IMR-90 (cell line): Measurements from ENCODE around the gene ERBB4. TPM values are rescaled to one million over a fixed set of nuclear protein-coding genes. Genes with fewer than 3 reads are reported as not detected.

ENCODE experiments used
- ATAC-seq: fragments of 200-7000 bp; cut with Tn5 transposase; 2 replicates; pipeline ENCODE4 v1.9.1; 2020; ENCODE audit warnings: low read depth, mild to moderate bottlenecking, moderate library complexity
- BruUV-seq: library from RNA; stranded (reverse); fragments of 400-500 nt; replicated peaks from 2 replicates; lab custom pipeline; 2021; lab: Mats Ljungman, UMichigan
- CTCF ChIA-PET: fragments of 300-600 bp; formaldehyde crosslinking; extraction: SDS; loops from one replicate; lab custom pipeline; 2021; ENCODE audit warnings: antibody characterized with exemption; lab: Yijun Ruan, JAX
- POLR2A ChIA-PET: fragments of 300-600 bp; sonication (Branson Sonifier 250); formaldehyde crosslinking; loops from one replicate; lab custom pipeline; 2022; ENCODE audit warnings: antibody characterized with exemption; ENCODE audit not compliant: unreplicated experiment; lab: Charles Lee
- DNase-seq: peaks from one replicate; pipeline ENCODE4 v3.0.0; 2013
- H2AFZ ChIP-seq: replicated peaks from 2 replicates; pipeline ENCODE3; 2013; ENCODE audit warnings: low read length, mild to moderate bottlenecking; ENCODE audit not compliant: poor library complexity
- H2AK5ac ChIP-seq: 2 replicates; pipeline ENCODE4 v1.6.1; 2013; ENCODE audit warnings: low read depth, low read length, inconsistent platforms
- H2AK9ac ChIP-seq: replicated peaks from 2 replicates; pipeline ENCODE3; 2013; ENCODE audit warnings: mild to moderate bottlenecking, low read depth, low read length, moderate library complexity; ENCODE audit not compliant: poor library complexity
- H2BK120ac ChIP-seq: 2 replicates; pipeline ENCODE4 v1.6.1; 2013; ENCODE audit warnings: low read depth, low read length, inconsistent platforms
- H2BK15ac ChIP-seq: 3 replicates; pipeline ENCODE4 v1.6.1; 2013; ENCODE audit warnings: low read depth, low read length, inconsistent platforms
- H2BK20ac ChIP-seq: 2 replicates; pipeline ENCODE4 v1.6.1; 2013; ENCODE audit warnings: low read depth, mild to moderate bottlenecking, inconsistent platforms, low read length, moderate library complexity
- H2BK5ac ChIP-seq: 2 replicates; pipeline ENCODE4 v1.6.1; 2013; ENCODE audit warnings: mild to moderate bottlenecking, low read depth, low read length, inconsistent platforms; ENCODE audit not compliant: poor library complexity, severe bottlenecking
- H3K14ac ChIP-seq: replicated peaks from 2 replicates; pipeline ENCODE4 v1.6.1; 2013; ENCODE audit warnings: low read depth, low read length, inconsistent platforms
- H3K18ac ChIP-seq: 2 replicates; pipeline ENCODE4 v1.6.1; 2013; ENCODE audit warnings: low read depth, low read length, control low read depth
- H3K23ac ChIP-seq: 2 replicates; pipeline ENCODE4 v1.6.1; 2013; ENCODE audit warnings: low read depth, low read length, inconsistent platforms
- H3K27ac ChIP-seq: 2 replicates; pipeline ENCODE4 v1.5.1; 2013; ENCODE audit warnings: mild to moderate bottlenecking, control low read depth, low read length; ENCODE audit not compliant: insufficient read depth
- H3K27me3 ChIP-seq: 2 replicates; pipeline ENCODE4 v1.6.1; 2013; ENCODE audit warnings: low read length; ENCODE audit not compliant: control insufficient read depth, insufficient read depth
- H3K36me3 ChIP-seq: 2 replicates; pipeline ENCODE4 v1.6.1; 2013; ENCODE audit warnings: low read length, mixed read lengths; ENCODE audit not compliant: control insufficient read depth, insufficient read depth
- H3K4ac ChIP-seq: 2 replicates; pipeline ENCODE4 v1.6.1; 2013; ENCODE audit warnings: low read depth, low read length, inconsistent platforms
- H3K4me1 ChIP-seq: 2 replicates; pipeline ENCODE4 v1.6.1; 2013; ENCODE audit warnings: low read length, mixed read lengths; ENCODE audit not compliant: control insufficient read depth, insufficient read depth
- H3K4me2 ChIP-seq: 2 replicates; pipeline ENCODE4 v1.6.1; 2013; ENCODE audit warnings: low read depth, mild to moderate bottlenecking, control low read depth, low read length, moderate library complexity
- H3K4me3 ChIP-seq: 2 replicates; pipeline ENCODE4 v1.5.1; 2013; ENCODE audit warnings: low read depth, mild to moderate bottlenecking, control low read depth, low read length, moderate library complexity; ENCODE audit not compliant: insufficient read depth
- H3K56ac ChIP-seq: 2 replicates; pipeline ENCODE4 v1.6.1; 2013; ENCODE audit warnings: low read length, inconsistent platforms; ENCODE audit not compliant: insufficient read depth; ENCODE audit errors: extremely low read depth
- H3K79me1 ChIP-seq, 2 experiments: 2 replicates each; pipeline ENCODE4 v1.6.1; 2013; ENCODE audit warnings: low read length in 2 of 2, inconsistent platforms in 1 of 2, low read depth in 1 of 2
- H3K9ac ChIP-seq: 2 replicates; pipeline ENCODE4 v1.6.1; 2013; ENCODE audit warnings: low read depth, low read length, control low read depth
- H3K9me1 ChIP-seq: 2 replicates; pipeline ENCODE4 v1.6.1; 2013; ENCODE audit warnings: low read length, inconsistent platforms; ENCODE audit not compliant: insufficient read depth
- H3K9me3 ChIP-seq: 2 replicates; pipeline ENCODE4 v1.6.1; 2013; ENCODE audit warnings: low read length; ENCODE audit not compliant: control insufficient read depth, insufficient read depth
- H4K20me1 ChIP-seq: 2 replicates; pipeline ENCODE4 v1.6.1; 2013; ENCODE audit warnings: low read length, inconsistent platforms; ENCODE audit not compliant: insufficient read depth
- H4K5ac ChIP-seq: 2 replicates; pipeline ENCODE4 v1.6.1; 2013; ENCODE audit warnings: mild to moderate bottlenecking, low read depth, low read length, control low read depth
- H4K8ac ChIP-seq, 2 experiments: 2 replicates each; pipeline ENCODE4 v1.6.1; 2013; ENCODE audit warnings: low read depth in 2 of 2, low read length in 2 of 2, control low read depth in 1 of 2, inconsistent platforms in 1 of 2
- H4K91ac ChIP-seq: 2 replicates; pipeline ENCODE4 v1.6.1; 2013; ENCODE audit warnings: low read depth, low read length, inconsistent platforms; ENCODE audit not compliant: insufficient read depth
- BHLHE40 ChIP-seq: fragments of 150-350 bp; IDR thresholded peaks from 2 replicates; pipeline ENCODE4 v1.6.1; 2016; ENCODE audit warnings: mild to moderate bottlenecking, low read depth, low read length
- CHD1 ChIP-seq: IDR thresholded peaks from 2 replicates; pipeline ENCODE4 v1.6.1; 2012; ENCODE audit warnings: low read depth, low read length, improper control_type of control experiment
- FOS ChIP-seq: fragments of 150-350 bp; IDR thresholded peaks from 2 replicates; pipeline ENCODE4 v1.6.1; 2016; ENCODE audit warnings: low read depth, low read length
- MAFK ChIP-seq: IDR thresholded peaks from 2 replicates; pipeline ENCODE4 v1.6.1; 2012; ENCODE audit warnings: low read depth, low read length, improper control_type of control experiment
- NFE2L2 ChIP-seq: fragments of 150-350 bp; IDR thresholded peaks from 2 replicates; pipeline ENCODE4 v1.6.1; 2016; ENCODE audit warnings: low read depth, mild to moderate bottlenecking, low read length
- POLR2A ChIP-seq: IDR thresholded peaks from 2 replicates; pipeline ENCODE4 v1.6.1; 2012; ENCODE audit warnings: mild to moderate bottlenecking, low read depth, low read length
- RFX5 ChIP-seq: IDR thresholded peaks from 2 replicates; pipeline ENCODE4 v1.8.0; 2012; ENCODE audit warnings: low read depth, mild to moderate bottlenecking, low read length, moderate library complexity
- SMC3 ChIP-seq: fragments of 150-350 bp; IDR thresholded peaks from 2 replicates; pipeline ENCODE4 v1.6.1; 2016; ENCODE audit warnings: low read depth, mild to moderate bottlenecking, antibody characterized with exemption, low read length, moderate library complexity
- WGBS, 2 experiments: methylation state at CpG; one replicate each; pipeline versions ENCODE4 v1.1.5 to v1.1.7; 2013; ENCODE audit warnings: missing lambda C conversion rate in 2 of 2; ENCODE audit not compliant: insufficient read length in 1 of 2; ENCODE audit errors: extremely low coverage in 2 of 2; 5-methylcytosine and 5-hydroxymethylcytosine counted together
- dilution Hi-C: fragments of 300-500 bp; cut with HindIII; formaldehyde crosslinking; loops from one replicate; pipeline ENCODE4 v1.14.3; 2018; ENCODE audit warnings: low sequenced_read_pairs; ENCODE audit not compliant: unreplicated experiment
- in situ Hi-C: fragments of 300-500 bp; cut with MboI; formaldehyde crosslinking; loops from 3 replicates; pipeline ENCODE4 v1.14.3; 2019; ENCODE audit warnings: low sequenced_read_pairs, inconsistent platforms, mixed read lengths
- intact Hi-C: fragments of 100-400 bp; cut with micrococcal nuclease; formaldehyde crosslinking; loops from 2 replicates; pipeline ENCODE4 v1.10.0; 2022
- polyA plus RNA-seq, 3 experiments: library from polyadenylated mRNA; depleted of rRNA; stranded (reverse); fragments of >200 nt; gene quantifications; 2 replicates each; pipeline ENCODE4 v1.2.3, GENCODE V29; 2012; ENCODE audit warnings: low replicate concordance in 1 of 3
- total RNA-seq: library from RNA; depleted of rRNA; stranded (reverse); fragments of >200 nt; gene quantifications from 2 replicates; pipeline ENCODE4 v1.2.3, GENCODE V29; 2012
- TF ChIP-seq, protein P1 (sequence below): conservative IDR thresholded peaks from 2 replicates; pipeline ENCODE4 v1.5.1; 2012; ENCODE audit warnings: mild to moderate bottlenecking, low read depth, low read length, improper control_type of control experiment
- TF ChIP-seq, protein P2 (sequence below): fragments of 150-350 bp; IDR thresholded peaks from 2 replicates; pipeline ENCODE4 v1.6.1; 2016; ENCODE audit warnings: low read depth, mild to moderate bottlenecking, low read length, moderate library complexity, borderline replicate concordance

The ERBB4 gene
- total and polyA plus RNA-seq, 2 of the 4 experiments (the other 2 are of a cell fraction), result not detected

DNA sequence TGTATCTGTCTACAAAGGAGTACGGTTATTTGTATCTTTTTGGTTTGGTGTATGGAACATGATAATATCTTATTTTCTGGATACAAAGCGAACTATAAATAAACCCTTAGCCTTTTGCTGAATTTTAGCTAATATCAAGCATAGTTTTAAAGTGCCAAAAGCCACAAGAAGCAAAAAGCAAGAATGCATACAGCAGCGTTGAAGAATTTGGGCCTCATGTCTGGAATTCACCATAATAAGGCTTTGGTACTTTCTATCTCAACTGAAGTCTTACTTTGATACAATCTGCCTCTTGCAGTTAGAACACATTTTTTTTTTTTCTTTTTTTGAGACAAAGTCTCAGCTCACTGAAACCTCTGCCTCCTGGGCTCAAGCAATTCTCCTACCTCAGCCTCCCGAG lies 151.5 kb downstream of the ERBB4 start:
- WGBS, 2 experiments, result 67% methylated on average over 1 of the region's 4 CpGs; no CpG with 5 or more reads in 1 of the 2 experiments
- DNase-seq (no peak), ATAC-seq (no peak)
- no peak overlapping the region for H3K14ac ChIP-seq
- no peak overlapping the region for H2AFZ ChIP-seq
- TF ChIP-seq RFX5, result no peak
- TF ChIP-seq NFE2L2, result no peak
- no peak for TF ChIP-seq CHD1
- TF ChIP-seq, protein P1, sequence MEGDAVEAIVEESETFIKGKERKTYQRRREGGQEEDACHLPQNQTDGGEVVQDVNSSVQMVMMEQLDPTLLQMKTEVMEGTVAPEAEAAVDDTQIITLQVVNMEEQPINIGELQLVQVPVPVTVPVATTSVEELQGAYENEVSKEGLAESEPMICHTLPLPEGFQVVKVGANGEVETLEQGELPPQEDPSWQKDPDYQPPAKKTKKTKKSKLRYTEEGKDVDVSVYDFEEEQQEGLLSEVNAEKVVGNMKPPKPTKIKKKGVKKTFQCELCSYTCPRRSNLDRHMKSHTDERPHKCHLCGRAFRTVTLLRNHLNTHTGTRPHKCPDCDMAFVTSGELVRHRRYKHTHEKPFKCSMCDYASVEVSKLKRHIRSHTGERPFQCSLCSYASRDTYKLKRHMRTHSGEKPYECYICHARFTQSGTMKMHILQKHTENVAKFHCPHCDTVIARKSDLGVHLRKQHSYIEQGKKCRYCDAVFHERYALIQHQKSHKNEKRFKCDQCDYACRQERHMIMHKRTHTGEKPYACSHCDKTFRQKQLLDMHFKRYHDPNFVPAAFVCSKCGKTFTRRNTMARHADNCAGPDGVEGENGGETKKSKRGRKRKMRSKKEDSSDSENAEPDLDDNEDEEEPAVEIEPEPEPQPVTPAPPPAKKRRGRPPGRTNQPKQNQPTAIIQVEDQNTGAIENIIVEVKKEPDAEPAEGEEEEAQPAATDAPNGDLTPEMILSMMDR, result no peak
- TF ChIP-seq SMC3, result no peak
- no peak for TF ChIP-seq FOS
- no peak for TF ChIP-seq MAFK
- TF ChIP-seq BHLHE40, result no peak
- no peak for TF ChIP-seq POLR2A
- TF ChIP-seq, protein P2, sequence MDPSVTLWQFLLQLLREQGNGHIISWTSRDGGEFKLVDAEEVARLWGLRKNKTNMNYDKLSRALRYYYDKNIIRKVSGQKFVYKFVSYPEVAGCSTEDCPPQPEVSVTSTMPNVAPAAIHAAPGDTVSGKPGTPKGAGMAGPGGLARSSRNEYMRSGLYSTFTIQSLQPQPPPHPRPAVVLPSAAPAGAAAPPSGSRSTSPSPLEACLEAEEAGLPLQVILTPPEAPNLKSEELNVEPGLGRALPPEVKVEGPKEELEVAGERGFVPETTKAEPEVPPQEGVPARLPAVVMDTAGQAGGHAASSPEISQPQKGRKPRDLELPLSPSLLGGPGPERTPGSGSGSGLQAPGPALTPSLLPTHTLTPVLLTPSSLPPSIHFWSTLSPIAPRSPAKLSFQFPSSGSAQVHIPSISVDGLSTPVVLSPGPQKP, result no peak
- H3K9me1 ChIP-seq, result no peaks in the 10 kb centered on the region
- H3K4ac ChIP-seq, result no peak overlapping the region
- no peak overlapping the region for H3K18ac ChIP-seq
- intact Hi-C loops, result loop anchor here (1.0 kb wide), 1 partner anchor 36 kb away; no protein-coding TSS in a partner anchor
- H3K4me2 ChIP-seq, result no peak overlapping the region
- no TSS peak for BruUV-seq
- POLR2A ChIA-PET, result no interaction called here
- H2BK120ac ChIP-seq, result no peak overlapping the region
- H3K27me3 ChIP-seq, result no peaks in the 10 kb centered on the region
- H4K8ac ChIP-seq, result no peak overlapping the region
- no peaks in the 10 kb centered on the region for H3K36me3 ChIP-seq
- no peak overlapping the region for H3K56ac ChIP-seq
- dilution Hi-C loops, result no loop called here
- H2BK20ac ChIP-seq, result no peak overlapping the region
- no peak overlapping the region for H2AK9ac ChIP-seq
- H2BK15ac ChIP-seq, result no peak overlapping the region
- no peaks in the 10 kb centered on the region for H3K4me1 ChIP-seq
- CTCF ChIA-PET, result interaction anchor here (0.7 kb wide), 1 partner anchor 68 kb away, joined by 4 read pairs; no protein-coding TSS in a partner anchor
- H4K91ac ChIP-seq, result no peak overlapping the region
- H3K23ac ChIP-seq, result no peak overlapping the region
- no peak overlapping the region for H4K5ac ChIP-seq
- no peaks in the 10 kb centered on the region for H3K79me1 ChIP-seq
- no peaks in the 10 kb centered on the region for H3K9me3 ChIP-seq
- no peak overlapping the region for H2BK5ac ChIP-seq
- no peak overlapping the region for H3K27ac ChIP-seq
- H4K20me1 ChIP-seq, result no peaks in the 10 kb centered on the region
- in situ Hi-C loops, result no loop called here
- no peak overlapping the region for H3K9ac ChIP-seq
- no peak overlapping the region for H2AK5ac ChIP-seq
- no peak overlapping the region for H3K4me3 ChIP-seq
